ENCODE results near the gene SMIM28. TPM values are rescaled to one million over a fixed set of nuclear protein-coding genes. Genes with fewer than 3 reads are reported as not detected.

The SMIM28 gene
- total and polyA plus RNA-seq, 2 donors (not counting 3 experiments of a cell fraction or from before 2014, with no cell fraction given): not detected

- dilution Hi-C loops (cut with MboI; ENCODE audit: extremely low pct_ligation_motif_present, low sequenced_read_pairs): no loop called here
- TF ChIP-seq FOS (IDR thresholded peaks at IDR 0.05; ENCODE audit: borderline replicate concordance, insufficient read depth, low read length): no peak
- TF ChIP-seq MAX (IDR thresholded peaks at IDR 0.05; ENCODE audit: insufficient read depth, insufficient read length): no peak
- no peak for TF ChIP-seq GATA2 (IDR thresholded peaks at IDR 0.05; ENCODE audit: insufficient read depth, insufficient read length, low read depth, low read length)
- TF ChIP-seq JUN (IDR thresholded peaks at IDR 0.05; ENCODE audit: borderline replicate concordance, insufficient read depth, insufficient read length, low read depth): no peak
- no peak for TF ChIP-seq POLR2A (IDR thresholded peaks at IDR 0.05; ENCODE audit: low read depth, low read length)
- no peak for TF ChIP-seq POLR2AphosphoS5 (IDR thresholded peaks at IDR 0.05; ENCODE audit: insufficient read depth, low read depth, low read length)
- no peak for TF ChIP-seq EZH2 (IDR thresholded peaks at IDR 0.05; ENCODE audit: borderline replicate concordance, low read depth, low read length, severe bottlenecking)
- TF ChIP-seq CTCF (IDR thresholded peaks at IDR 0.05; ENCODE audit: extremely low read depth in 1 of 2, insufficient read depth in 1 of 2, low read depth in 1 of 2, low read length in 2 of 2): no peak
- TF ChIP-seq MYC (IDR thresholded peaks at IDR 0.05; ENCODE audit: low read depth, low read length): no peak
- no peak overlapping the region for H3K4me2 ChIP-seq (ENCODE audit: insufficient read depth, low read length)
Observed at GRCh38 chr6:138337076-138337475, 40.6 kb upstream of the SMIM28 start.

More at GRCh38 chr6:138337076-138337475, 40.6 kb upstream of the SMIM28 start:
- Histone ChIP-seq H3K27ac (ENCODE audit: insufficient read depth, low read depth, low read length) (no peak overlapping the region), H3K9ac (replicated peaks; ENCODE audit: extremely low read depth, insufficient read depth, low read length) (no peak overlapping the region), H3K79me2 (ENCODE audit: control insufficient read depth, insufficient read depth, low read length) (no peaks in the 10 kb centered on the region), H3K9me3 (replicated peaks; ENCODE audit: control insufficient read depth, insufficient read depth, low read length) (no peaks in the 10 kb centered on the region), H3K4me1 (ENCODE audit: control insufficient read depth, extremely low read depth, insufficient read depth, low read length) (no peaks in the 10 kb centered on the region), H3K36me3 (ENCODE audit: control insufficient read depth in 2 of 2, extremely low read depth in 1 of 2, insufficient read depth in 2 of 2, low read length in 2 of 2) (peaks cover 0 to 2% of the 10 kb centered on the region in 2 experiments), H2AFZ (ENCODE audit: low read depth, low read length) (no peak overlapping the region), H3K4me3 (replicated peaks in 1 of 3; ENCODE audit: insufficient read depth in 1 of 3, low read depth in 1 of 3, low read length in 3 of 3) (no peak overlapping the region), H3K9me1 (replicated peaks; ENCODE audit: control insufficient read depth, extremely low read depth, insufficient read depth, low read length) (no peaks in the 10 kb centered on the region), H4K20me1 (replicated peaks; ENCODE audit: control insufficient read depth, extremely low read depth, insufficient read depth, low read length) (no peaks in the 10 kb centered on the region), H3K27me3 (ENCODE audit: control insufficient read depth in 2 of 2, insufficient read depth in 2 of 2, low read length in 2 of 2) (no peaks in the 10 kb centered on the region)
- ChIA-PET POLR2A (no interaction called here), CTCF (no interaction called here)
- no TSS peak for BruUV-seq (replicated peaks)
- intact Hi-C loops (cut with micrococcal nuclease): no loop called here
- no peak for FAIRE-seq
- DNase-seq (ENCODE audit: low read depth, low spot score): no peak
